GM13976 (cell line): ENCODE results near the gene FTH1.

Source experiments
- DNase-seq: peaks from one replicate; pipeline ENCODE4 v3.0.0; 2012; ENCODE audit warnings: low spot score
- in situ Hi-C: fragments of 300-500 bp; cut with MboI; formaldehyde crosslinking; loops from one replicate; pipeline ENCODE4 v1.12.0; 2022; ENCODE audit warnings: low sequenced_read_pairs, mixed read lengths, inconsistent platforms; ENCODE audit not compliant: unreplicated experiment
- TF ChIP-seq, protein P1 (sequence below): IDR thresholded peaks from 2 replicates; pipeline ENCODE4 v1.5.1; 2012; ENCODE audit warnings: borderline replicate concordance, mild to moderate bottlenecking; ENCODE audit not compliant: insufficient read depth; ENCODE audit errors: extremely low read depth, missing control alignments, control extremely low read depth

The FTH1 gene

DNA sequence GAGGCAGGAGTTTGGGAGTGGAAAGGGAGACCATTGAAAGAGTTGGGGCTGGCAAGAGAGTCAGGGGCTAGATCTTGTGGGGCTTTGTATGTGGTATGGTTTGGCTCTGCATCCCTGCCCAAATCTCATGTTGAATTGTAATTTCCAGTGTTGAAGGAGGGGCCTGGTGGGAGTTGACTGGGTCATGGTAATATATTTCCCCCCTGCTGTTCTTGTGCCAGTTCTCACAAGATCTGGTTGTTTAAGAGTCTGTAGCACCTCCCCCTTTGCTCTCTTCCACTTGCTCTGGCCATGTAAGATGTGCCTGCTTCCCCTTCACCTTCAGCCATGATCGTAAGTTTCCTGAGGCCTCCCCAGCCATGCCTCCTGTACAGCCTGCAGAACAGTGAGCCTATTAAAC, 39.9 kb downstream of the FTH1 start:
- no peak for DNase-seq
- TF ChIP-seq, protein P1, sequence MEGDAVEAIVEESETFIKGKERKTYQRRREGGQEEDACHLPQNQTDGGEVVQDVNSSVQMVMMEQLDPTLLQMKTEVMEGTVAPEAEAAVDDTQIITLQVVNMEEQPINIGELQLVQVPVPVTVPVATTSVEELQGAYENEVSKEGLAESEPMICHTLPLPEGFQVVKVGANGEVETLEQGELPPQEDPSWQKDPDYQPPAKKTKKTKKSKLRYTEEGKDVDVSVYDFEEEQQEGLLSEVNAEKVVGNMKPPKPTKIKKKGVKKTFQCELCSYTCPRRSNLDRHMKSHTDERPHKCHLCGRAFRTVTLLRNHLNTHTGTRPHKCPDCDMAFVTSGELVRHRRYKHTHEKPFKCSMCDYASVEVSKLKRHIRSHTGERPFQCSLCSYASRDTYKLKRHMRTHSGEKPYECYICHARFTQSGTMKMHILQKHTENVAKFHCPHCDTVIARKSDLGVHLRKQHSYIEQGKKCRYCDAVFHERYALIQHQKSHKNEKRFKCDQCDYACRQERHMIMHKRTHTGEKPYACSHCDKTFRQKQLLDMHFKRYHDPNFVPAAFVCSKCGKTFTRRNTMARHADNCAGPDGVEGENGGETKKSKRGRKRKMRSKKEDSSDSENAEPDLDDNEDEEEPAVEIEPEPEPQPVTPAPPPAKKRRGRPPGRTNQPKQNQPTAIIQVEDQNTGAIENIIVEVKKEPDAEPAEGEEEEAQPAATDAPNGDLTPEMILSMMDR, result no peak
- in situ Hi-C loops, result no loop called here

DNA sequence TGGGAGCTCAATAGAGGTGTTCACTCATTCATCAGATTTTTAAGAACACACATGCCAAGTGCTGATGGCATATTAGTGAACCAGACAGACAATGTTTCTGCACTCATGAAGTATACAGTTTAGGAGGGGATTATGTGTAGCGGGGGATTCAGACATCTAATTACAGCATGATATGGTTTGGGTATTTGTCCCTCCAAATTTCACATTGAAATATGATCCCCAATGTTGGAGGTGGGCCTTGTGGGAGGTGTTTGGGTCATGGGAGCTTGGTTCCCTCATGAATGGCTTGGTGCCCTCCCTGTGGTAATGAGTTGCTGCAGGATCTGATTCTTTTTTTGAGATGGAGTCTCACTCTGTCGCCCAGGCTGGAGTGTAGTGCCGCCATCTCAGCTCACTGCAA, 41.2 kb downstream of the FTH1 start:
- DNase-seq, result no peak
- in situ Hi-C loops, result no loop called here
- TF ChIP-seq, protein P1, result no peak

DNA sequence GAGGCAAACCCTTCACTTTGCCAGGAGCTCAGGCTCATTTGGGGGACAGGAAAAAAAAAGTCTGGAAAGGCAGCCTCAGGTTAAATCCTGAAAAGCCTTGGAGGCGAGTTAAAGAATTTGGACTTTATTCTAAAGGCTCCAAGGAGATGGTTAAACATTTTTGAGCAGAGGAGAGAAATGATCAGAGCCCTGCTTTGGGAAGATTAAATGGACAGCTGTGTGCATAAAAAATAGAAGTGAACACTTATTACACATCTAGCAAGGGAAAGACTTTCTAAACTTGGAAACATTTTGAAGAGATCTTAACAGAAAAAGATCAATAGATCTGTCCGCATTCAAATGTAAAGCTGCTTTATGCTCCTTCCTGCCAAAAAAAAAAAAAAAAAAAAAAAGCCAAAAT, 41.7 kb downstream of the FTH1 start:
- in situ Hi-C loops, result no loop called here
- TF ChIP-seq, protein P1, result no peak
- no peak for DNase-seq

GRCh38 chr11:61924064-61924455, 43.4 kb downstream of the FTH1 start:
- in situ Hi-C loops, result no loop called here

DNA sequence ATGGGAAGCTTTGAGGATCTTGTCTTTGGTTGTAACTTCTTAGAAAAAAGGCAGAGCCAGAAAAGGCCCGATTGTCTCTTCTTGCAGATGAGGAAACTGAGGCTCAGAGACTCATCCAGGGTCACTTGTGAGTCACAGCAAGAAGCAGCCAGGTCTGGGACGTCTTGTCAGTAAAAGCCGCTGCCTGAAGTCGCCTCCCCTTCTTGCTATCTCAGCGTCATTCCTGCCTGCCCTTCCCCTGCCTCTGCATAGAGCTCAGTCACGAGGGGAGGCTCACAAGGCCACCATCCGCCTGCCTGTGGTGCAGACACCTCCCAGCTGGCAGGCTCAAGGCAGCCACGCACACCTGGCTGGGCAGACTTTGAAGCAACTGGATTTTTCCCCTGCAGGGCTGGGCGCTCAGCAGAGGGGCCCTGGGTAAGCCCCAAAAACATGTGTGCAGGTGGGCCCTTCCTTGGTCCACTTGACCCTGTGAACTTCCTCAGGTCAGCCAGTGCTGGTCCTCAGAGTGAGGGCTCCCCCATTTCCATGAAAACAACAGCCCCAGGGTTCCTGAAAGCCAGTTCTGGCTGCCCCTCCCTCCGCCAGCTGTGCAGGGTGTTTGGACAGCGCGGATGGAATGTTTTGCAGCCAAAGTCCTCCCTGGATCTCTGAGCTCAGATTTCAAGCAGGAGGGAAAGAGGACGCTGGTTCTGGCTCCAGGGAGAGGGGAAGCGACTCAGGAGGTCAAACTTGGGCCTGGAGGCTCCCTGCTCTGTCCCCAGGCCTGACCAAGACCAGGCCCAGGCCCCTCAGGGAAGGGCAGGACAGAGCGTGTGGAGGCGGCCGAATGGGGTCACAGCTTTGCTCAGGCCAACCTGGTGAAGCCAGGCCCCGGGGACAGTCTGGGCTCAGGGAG, 44.0 kb downstream of the FTH1 start:
- TF ChIP-seq, protein P1, result no peak
- in situ Hi-C loops, result no loop called here
- no peak for DNase-seq

More at GRCh38 chr11:61924064-61924455, 43.4 kb downstream of the FTH1 start:
- TF ChIP-seq, protein P1, result no peak
- no peak for DNase-seq

GRCh38 chr11:61922539-61922938, 44.9 kb downstream of the FTH1 start:
- in situ Hi-C loops, result no loop called here
- DNase-seq, result peak; percentile 15
- TF ChIP-seq, protein P1, result no peak

DNA sequence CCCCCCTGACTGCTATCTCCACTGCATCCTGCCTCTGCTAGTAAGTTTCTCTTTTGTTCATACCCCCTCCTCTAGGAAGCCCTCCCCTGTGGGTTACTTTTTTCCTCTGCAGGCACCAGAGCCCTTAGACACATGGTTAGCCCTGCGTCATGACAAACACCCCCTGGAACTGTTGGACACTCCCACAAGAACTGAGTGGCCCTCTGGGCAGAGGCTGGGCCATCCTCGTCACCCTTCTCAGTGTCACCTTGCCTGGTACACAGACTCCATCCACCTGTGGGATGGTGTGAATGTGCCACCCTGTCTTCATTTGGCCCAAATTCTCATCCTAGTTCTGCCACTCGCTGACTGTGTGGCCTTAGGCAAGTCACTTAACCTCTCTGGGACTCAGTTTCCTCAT, 46.0 kb downstream of the FTH1 start:
- DNase-seq, result no peak
- TF ChIP-seq, protein P1, result no peak
- in situ Hi-C loops, result no loop called here
